Adrenal gland (tissue), 5 donors: ENCODE measurements around the gene HDDC3.

Experiments
- POLR2A ChIP-seq, 2 donors: fragments of 450-650 bp; IDR thresholded peaks; one replicate each; pipeline ENCODE4 v1.6.1; 2017; ENCODE audit warnings: antibody characterized with exemption in 2 of 2, mild to moderate bottlenecking in 2 of 2, moderate library complexity in 1 of 2
- TF ChIP-seq, protein P1 (sequence below), 6 experiments: fragments of 450-650 bp in 4 of 6; fragments of 200-600 bp in 2 of 6; sonication (generic) in 1 of 6; IDR thresholded peaks; 1 replicate in 5 of 6; 2 replicates in 1 of 6; pipeline versions ENCODE4 v1.5.1 to v1.8.0; 2016 to 2021; ENCODE audit warnings: antibody characterized with exemption in 6 of 6, mild to moderate bottlenecking in 2 of 6, moderate library complexity in 1 of 6
- donor health status: DM: no; HTN: no; CAD: no.

DNA sequence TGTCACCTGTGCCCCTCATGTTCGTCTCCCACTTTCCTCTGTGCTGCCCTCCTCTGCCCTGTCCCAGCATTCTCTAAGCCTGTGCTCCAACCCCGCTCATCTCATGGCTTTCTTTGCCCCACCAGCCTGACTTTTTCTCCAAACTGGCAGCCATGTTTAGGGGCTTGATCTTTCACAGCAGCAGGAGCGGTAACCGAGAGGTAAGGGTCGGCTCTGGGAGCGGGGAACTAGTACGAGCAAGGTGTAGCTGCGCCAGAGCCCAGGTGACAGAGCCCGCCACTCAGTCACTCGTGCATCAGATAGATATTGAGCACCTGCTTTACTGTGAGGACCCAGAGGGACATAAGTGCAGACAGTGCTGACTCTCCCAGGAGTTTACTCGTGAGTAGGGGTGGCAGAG lies 15.9 kb downstream of the HDDC3 start:
- TF ChIP-seq, protein P1, sequence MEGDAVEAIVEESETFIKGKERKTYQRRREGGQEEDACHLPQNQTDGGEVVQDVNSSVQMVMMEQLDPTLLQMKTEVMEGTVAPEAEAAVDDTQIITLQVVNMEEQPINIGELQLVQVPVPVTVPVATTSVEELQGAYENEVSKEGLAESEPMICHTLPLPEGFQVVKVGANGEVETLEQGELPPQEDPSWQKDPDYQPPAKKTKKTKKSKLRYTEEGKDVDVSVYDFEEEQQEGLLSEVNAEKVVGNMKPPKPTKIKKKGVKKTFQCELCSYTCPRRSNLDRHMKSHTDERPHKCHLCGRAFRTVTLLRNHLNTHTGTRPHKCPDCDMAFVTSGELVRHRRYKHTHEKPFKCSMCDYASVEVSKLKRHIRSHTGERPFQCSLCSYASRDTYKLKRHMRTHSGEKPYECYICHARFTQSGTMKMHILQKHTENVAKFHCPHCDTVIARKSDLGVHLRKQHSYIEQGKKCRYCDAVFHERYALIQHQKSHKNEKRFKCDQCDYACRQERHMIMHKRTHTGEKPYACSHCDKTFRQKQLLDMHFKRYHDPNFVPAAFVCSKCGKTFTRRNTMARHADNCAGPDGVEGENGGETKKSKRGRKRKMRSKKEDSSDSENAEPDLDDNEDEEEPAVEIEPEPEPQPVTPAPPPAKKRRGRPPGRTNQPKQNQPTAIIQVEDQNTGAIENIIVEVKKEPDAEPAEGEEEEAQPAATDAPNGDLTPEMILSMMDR (IDR thresholded peaks at IDR 0.05), result no peak
- TF ChIP-seq POLR2A (IDR thresholded peaks at IDR 0.05), result no peak
